HCT116 (cell line): ENCODE measurements around the gene CERK.

Experiments used
- CEBPB ChIP-seq: IDR thresholded peaks from 2 replicates; pipeline ENCODE4 v1.6.1; 2012; ENCODE audit warnings: low read depth
- EZH2 ChIP-seq: fragments of 200-600 bp; sonication (generic); IDR thresholded peaks from 2 replicates; pipeline ENCODE4 v1.6.1; 2017; ENCODE audit warnings: antibody characterized with exemption, mixed run types
- EZH2phosphoT487 ChIP-seq: fragments of 200-600 bp; IDR thresholded peaks from 2 replicates; pipeline ENCODE4 v1.6.1; 2018; ENCODE audit warnings: antibody characterized with exemption, borderline replicate concordance
- JUND ChIP-seq: IDR thresholded peaks from 2 replicates; pipeline ENCODE4 v1.6.1; 2012
- POLR2A ChIP-seq: IDR thresholded peaks from 2 replicates; pipeline ENCODE4 v1.7.0; 2011; ENCODE audit warnings: borderline replicate concordance; ENCODE audit not compliant: insufficient read depth, insufficient read length; ENCODE audit errors: extremely low read depth
- POLR2AphosphoS5 ChIP-seq: IDR thresholded peaks from 2 replicates; pipeline ENCODE4 v1.6.1; 2011; ENCODE audit warnings: mild to moderate bottlenecking, low read depth, low read length, moderate library complexity
- SIN3A ChIP-seq: IDR thresholded peaks from 2 replicates; pipeline ENCODE4 v1.6.1; 2012; ENCODE audit warnings: low read depth
- SP1 ChIP-seq: IDR thresholded peaks from 2 replicates; pipeline ENCODE4 v1.6.1; 2012; ENCODE audit warnings: low read depth
- TCF7L2 ChIP-seq: IDR thresholded peaks from 2 replicates; pipeline ENCODE4 v1.7.0; 2011; ENCODE audit warnings: borderline replicate concordance, inconsistent platforms; ENCODE audit not compliant: insufficient read depth, insufficient read length; ENCODE audit errors: extremely low read depth
- YY1 ChIP-seq: IDR thresholded peaks from 2 replicates; pipeline ENCODE4 v1.6.1; 2011; ENCODE audit warnings: low read length, low read depth, moderate library complexity, mild to moderate bottlenecking; ENCODE audit not compliant: insufficient replicate concordance; ENCODE audit errors: extremely low read depth
- TF ChIP-seq, protein P1 (sequence below), 3 experiments: fragments of 200-600 bp in 1 of 3; sonication (generic) in 1 of 3; IDR thresholded peaks in 2 of 3; conservative IDR thresholded peaks in 1 of 3; 2 replicates each; pipeline ENCODE4 v1.5.1; 2012 to 2017; ENCODE audit warnings: low read depth in 2 of 3, low read length in 2 of 3, antibody characterized with exemption in 1 of 3, borderline replicate concordance in 1 of 3, control low read depth in 1 of 3, mild to moderate bottlenecking in 1 of 3, mixed read lengths in 1 of 3, mixed run types in 1 of 3, moderate library complexity in 1 of 3; ENCODE audit not compliant: insufficient read depth in 1 of 3
- TF ChIP-seq, protein P2 (sequence below): IDR thresholded peaks from 2 replicates; pipeline ENCODE4 v1.6.1; 2012; ENCODE audit warnings: low read depth
- TF ChIP-seq, protein P3 (sequence below): IDR thresholded peaks from 2 replicates; pipeline ENCODE4 v1.6.1; 2011; ENCODE audit warnings: mild to moderate bottlenecking, low read length, moderate library complexity; ENCODE audit not compliant: insufficient replicate concordance; ENCODE audit errors: extremely low read depth
- TF ChIP-seq, protein P4 (sequence below): IDR thresholded peaks from 2 replicates; pipeline ENCODE4 v1.6.1; 2012

DNA sequence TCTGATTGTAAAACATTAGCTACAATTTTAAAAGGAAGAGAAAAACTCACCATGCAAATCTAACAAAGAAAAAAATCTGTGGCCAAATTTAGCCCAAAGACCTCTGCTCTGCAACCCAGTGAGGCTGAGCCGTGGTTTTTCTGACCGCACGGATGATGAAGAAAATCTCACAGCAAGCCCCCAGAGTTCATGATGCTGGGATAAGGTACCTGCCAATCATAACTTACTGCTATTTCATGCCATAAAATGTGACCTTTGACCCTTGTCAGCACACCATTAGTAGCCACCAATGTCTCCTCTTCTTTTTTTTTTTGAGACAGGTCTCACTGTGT, 11.1 kb downstream of the CERK start:
- TF ChIP-seq TCF7L2 (no peak), SIN3A (no peak), EZH2phosphoT487 (no peak), CEBPB (no peak), POLR2A (no peak), EZH2 (no peak), POLR2AphosphoS5 (no peak), YY1 (no peak), JUND (no peak), SP1 (no peak)
- TF ChIP-seq, protein P1, sequence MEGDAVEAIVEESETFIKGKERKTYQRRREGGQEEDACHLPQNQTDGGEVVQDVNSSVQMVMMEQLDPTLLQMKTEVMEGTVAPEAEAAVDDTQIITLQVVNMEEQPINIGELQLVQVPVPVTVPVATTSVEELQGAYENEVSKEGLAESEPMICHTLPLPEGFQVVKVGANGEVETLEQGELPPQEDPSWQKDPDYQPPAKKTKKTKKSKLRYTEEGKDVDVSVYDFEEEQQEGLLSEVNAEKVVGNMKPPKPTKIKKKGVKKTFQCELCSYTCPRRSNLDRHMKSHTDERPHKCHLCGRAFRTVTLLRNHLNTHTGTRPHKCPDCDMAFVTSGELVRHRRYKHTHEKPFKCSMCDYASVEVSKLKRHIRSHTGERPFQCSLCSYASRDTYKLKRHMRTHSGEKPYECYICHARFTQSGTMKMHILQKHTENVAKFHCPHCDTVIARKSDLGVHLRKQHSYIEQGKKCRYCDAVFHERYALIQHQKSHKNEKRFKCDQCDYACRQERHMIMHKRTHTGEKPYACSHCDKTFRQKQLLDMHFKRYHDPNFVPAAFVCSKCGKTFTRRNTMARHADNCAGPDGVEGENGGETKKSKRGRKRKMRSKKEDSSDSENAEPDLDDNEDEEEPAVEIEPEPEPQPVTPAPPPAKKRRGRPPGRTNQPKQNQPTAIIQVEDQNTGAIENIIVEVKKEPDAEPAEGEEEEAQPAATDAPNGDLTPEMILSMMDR (IDR thresholded peaks at IDR 0.05 in 2 of 3, conservative IDR thresholded peaks at IDR 0.05 in 1 of 3; ENCODE audit: borderline replicate concordance in 1 of 3, insufficient read depth in 1 of 3, low read depth in 2 of 3, low read length in 2 of 3): no peak
- TF ChIP-seq, protein P2, sequence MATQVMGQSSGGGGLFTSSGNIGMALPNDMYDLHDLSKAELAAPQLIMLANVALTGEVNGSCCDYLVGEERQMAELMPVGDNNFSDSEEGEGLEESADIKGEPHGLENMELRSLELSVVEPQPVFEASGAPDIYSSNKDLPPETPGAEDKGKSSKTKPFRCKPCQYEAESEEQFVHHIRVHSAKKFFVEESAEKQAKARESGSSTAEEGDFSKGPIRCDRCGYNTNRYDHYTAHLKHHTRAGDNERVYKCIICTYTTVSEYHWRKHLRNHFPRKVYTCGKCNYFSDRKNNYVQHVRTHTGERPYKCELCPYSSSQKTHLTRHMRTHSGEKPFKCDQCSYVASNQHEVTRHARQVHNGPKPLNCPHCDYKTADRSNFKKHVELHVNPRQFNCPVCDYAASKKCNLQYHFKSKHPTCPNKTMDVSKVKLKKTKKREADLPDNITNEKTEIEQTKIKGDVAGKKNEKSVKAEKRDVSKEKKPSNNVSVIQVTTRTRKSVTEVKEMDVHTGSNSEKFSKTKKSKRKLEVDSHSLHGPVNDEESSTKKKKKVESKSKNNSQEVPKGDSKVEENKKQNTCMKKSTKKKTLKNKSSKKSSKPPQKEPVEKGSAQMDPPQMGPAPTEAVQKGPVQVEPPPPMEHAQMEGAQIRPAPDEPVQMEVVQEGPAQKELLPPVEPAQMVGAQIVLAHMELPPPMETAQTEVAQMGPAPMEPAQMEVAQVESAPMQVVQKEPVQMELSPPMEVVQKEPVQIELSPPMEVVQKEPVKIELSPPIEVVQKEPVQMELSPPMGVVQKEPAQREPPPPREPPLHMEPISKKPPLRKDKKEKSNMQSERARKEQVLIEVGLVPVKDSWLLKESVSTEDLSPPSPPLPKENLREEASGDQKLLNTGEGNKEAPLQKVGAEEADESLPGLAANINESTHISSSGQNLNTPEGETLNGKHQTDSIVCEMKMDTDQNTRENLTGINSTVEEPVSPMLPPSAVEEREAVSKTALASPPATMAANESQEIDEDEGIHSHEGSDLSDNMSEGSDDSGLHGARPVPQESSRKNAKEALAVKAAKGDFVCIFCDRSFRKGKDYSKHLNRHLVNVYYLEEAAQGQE: no peak
- TF ChIP-seq, protein P3, sequence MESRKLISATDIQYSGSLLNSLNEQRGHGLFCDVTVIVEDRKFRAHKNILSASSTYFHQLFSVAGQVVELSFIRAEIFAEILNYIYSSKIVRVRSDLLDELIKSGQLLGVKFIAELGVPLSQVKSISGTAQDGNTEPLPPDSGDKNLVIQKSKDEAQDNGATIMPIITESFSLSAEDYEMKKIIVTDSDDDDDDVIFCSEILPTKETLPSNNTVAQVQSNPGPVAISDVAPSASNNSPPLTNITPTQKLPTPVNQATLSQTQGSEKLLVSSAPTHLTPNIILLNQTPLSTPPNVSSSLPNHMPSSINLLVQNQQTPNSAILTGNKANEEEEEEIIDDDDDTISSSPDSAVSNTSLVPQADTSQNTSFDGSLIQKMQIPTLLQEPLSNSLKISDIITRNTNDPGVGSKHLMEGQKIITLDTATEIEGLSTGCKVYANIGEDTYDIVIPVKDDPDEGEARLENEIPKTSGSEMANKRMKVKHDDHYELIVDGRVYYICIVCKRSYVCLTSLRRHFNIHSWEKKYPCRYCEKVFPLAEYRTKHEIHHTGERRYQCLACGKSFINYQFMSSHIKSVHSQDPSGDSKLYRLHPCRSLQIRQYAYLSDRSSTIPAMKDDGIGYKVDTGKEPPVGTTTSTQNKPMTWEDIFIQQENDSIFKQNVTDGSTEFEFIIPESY: no peak
- TF ChIP-seq, protein P4, sequence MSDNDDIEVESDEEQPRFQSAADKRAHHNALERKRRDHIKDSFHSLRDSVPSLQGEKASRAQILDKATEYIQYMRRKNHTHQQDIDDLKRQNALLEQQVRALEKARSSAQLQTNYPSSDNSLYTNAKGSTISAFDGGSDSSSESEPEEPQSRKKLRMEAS: no peak
